Spleen (tissue), 11 donors: ENCODE results near the gene HRH1. TPM values are rescaled to one million over a fixed set of nuclear protein-coding genes. Genes with fewer than 3 reads are reported as not detected.
"Not testable (repeated sequence)": the region's sequence is repeated elsewhere in the genome, so short reads cannot be mapped to it uniquely, and the experiment has no call there.

ENCODE experiments used
- DNase-seq: peaks from one replicate; pipeline ENCODE4 v3.0.0-alpha.2; 2020
- H3K27ac ChIP-seq, 8 donors: fragments of 200-600 bp; sonication (generic) in 7 of 8; 1 replicate in 4 of 8; 2 replicates in 4 of 8; pipeline versions ENCODE4 v1.5.0 to v1.8.0; 2016 to 2021; ENCODE audit warnings: inconsistent platforms in 4 of 8, mild to moderate bottlenecking in 4 of 8, moderate library complexity in 1 of 8
- H3K27me3 ChIP-seq, 7 donors: fragments of 200-600 bp; sonication (generic) in 6 of 7; replicated peaks in 1 of 7; 1 replicate in 4 of 7; 2 replicates in 3 of 7; pipeline versions ENCODE4 v1.5.0 to v1.8.0; 2016 to 2021; ENCODE audit warnings: inconsistent platforms in 3 of 7, mild to moderate bottlenecking in 1 of 7
- H3K36me3 ChIP-seq, 6 donors: fragments of 200-600 bp; sonication (generic) in 5 of 6; 1 replicate in 4 of 6; 2 replicates in 2 of 6; pipeline versions ENCODE4 v1.5.0 to v1.8.0; 2016 to 2021; ENCODE audit warnings: inconsistent platforms in 2 of 6
- H3K4me1 ChIP-seq, 6 donors: fragments of 200-600 bp; sonication (generic) in 5 of 6; 1 replicate in 3 of 6; 2 replicates in 3 of 6; pipeline versions ENCODE4 v1.5.0 to v1.8.0; 2016 to 2021; ENCODE audit warnings: inconsistent platforms in 3 of 6
- H3K4me3 ChIP-seq, 8 donors: fragments of 200-600 bp; sonication (generic) in 7 of 8; 1 replicate in 4 of 8; 2 replicates in 4 of 8; pipeline versions ENCODE4 v1.5.0 to v1.8.0; 2016 to 2021; ENCODE audit warnings: inconsistent platforms in 4 of 8, mild to moderate bottlenecking in 4 of 8, moderate library complexity in 2 of 8
- H3K9me3 ChIP-seq, 8 donors: fragments of 200-600 bp; sonication (generic) in 7 of 8; 1 replicate in 4 of 8; 2 replicates in 4 of 8; pipeline versions ENCODE4 v1.5.0 to v1.8.0; 2016 to 2021; ENCODE audit warnings: inconsistent platforms in 4 of 8
- POLR2A ChIP-seq, 3 donors: fragments of 450-650 bp; IDR thresholded peaks; one replicate each; pipeline ENCODE4 v1.5.1; 2017; ENCODE audit warnings: antibody characterized with exemption in 3 of 3, mild to moderate bottlenecking in 1 of 3
- POLR2AphosphoS5 ChIP-seq, 3 donors: sonication (generic); formaldehyde crosslinking; IDR thresholded peaks; one replicate each; pipeline ENCODE4 v1.5.1; 2017; ENCODE audit warnings: antibody characterized with exemption in 3 of 3
- WGBS, 5 donors: extraction: QIAGEN DNeasy Blood & Tissue Kit in 3 of 5; methylation state at CpG; one replicate each; pipeline versions ENCODE4 v1.1.5 to v1.1.7; 2013 to 2018; 5-methylcytosine and 5-hydroxymethylcytosine counted together
- intact Hi-C: fragments of 100-400 bp; cut with DNase I; formaldehyde crosslinking; loops from one replicate; pipeline ENCODE4 v1.15.0; 2023; ENCODE audit warnings: low total_unique reads
- polyA plus RNA-seq, 3 donors: library from polyadenylated mRNA; stranded (reverse); fragments of 200-250 nt; gene quantifications; one replicate each; pipeline ENCODE4 v1.2.1, GENCODE V29; 2013
- total RNA-seq, 7 donors: library from RNA; depleted of rRNA in 3 of 7; stranded (reverse); fragments of >200 nt in 3 of 7; fragmentation: NEBNext Ultra II Directional in 4 of 7; extraction: Animal tissue kit (Norgen Biotek cat#: 25700) in 4 of 7; gene quantifications; one replicate each; pipeline versions ENCODE4 v1.1.0 to v1.2.1, GENCODE V29; 2016 to 2021
- TF ChIP-seq, protein P1 (sequence below), 11 experiments: fragments of 200-600 bp in 7 of 11; fragments of 450-650 bp in 4 of 11; sonication (generic) in 4 of 11; IDR thresholded peaks in 8 of 11; conservative IDR thresholded peaks in 3 of 11; 1 replicate in 7 of 11; 2 replicates in 4 of 11; pipeline versions ENCODE4 v1.4.0 to v1.8.0; 2016 to 2021; ENCODE audit warnings: antibody characterized with exemption in 11 of 11, inconsistent platforms in 4 of 11, mild to moderate bottlenecking in 1 of 11
- donor health status: healthy with polysubstance abuse.
- donor health status: DM: no; HTN: no; CAD: no; lungs with moderate emphysema.
- donor health status: DM: no; HTN: no; CAD: no.
- donor health status: Bipolar disorder and iron deficiency.
- donor health status: healthy.
- donor health status: DM: no; HTN: no; CAD: no.
- donor health status: DM: yes; HTN: yes; CAD: no.

Gene HRH1
- total and polyA plus RNA-seq, 10 donors, result 0.15 to 4.4 (median 1.8) TPM

DNA sequence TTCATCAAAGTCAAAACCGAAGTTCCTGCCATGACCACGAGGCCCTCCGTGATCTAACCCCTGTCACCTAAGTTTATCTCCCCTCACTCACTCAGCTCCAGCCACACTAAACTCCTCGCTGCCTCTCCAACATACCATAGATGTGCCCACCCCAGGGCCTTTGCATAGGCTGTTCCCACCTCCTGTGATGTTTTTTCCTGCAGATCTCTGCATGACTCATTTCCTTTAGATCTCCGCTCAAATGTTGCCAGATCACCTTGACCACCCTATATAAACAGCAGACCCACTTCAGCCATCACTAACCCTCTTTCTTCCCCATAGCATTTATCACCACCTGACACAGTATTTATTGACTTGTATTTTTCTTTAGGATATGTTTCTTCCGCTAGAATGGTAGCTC is 58.5 kb downstream of the HRH1 start:
- TF ChIP-seq, protein P1, sequence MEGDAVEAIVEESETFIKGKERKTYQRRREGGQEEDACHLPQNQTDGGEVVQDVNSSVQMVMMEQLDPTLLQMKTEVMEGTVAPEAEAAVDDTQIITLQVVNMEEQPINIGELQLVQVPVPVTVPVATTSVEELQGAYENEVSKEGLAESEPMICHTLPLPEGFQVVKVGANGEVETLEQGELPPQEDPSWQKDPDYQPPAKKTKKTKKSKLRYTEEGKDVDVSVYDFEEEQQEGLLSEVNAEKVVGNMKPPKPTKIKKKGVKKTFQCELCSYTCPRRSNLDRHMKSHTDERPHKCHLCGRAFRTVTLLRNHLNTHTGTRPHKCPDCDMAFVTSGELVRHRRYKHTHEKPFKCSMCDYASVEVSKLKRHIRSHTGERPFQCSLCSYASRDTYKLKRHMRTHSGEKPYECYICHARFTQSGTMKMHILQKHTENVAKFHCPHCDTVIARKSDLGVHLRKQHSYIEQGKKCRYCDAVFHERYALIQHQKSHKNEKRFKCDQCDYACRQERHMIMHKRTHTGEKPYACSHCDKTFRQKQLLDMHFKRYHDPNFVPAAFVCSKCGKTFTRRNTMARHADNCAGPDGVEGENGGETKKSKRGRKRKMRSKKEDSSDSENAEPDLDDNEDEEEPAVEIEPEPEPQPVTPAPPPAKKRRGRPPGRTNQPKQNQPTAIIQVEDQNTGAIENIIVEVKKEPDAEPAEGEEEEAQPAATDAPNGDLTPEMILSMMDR (IDR thresholded peaks at IDR 0.05 in 8 of 11, conservative IDR thresholded peaks at IDR 0.05 in 3 of 11), result no peak
- TF ChIP-seq POLR2AphosphoS5 (IDR thresholded peaks at IDR 0.05) (no peak), POLR2A (IDR thresholded peaks at IDR 0.05) (no peak)
- 78 to 92% (median 84%) methylated on average over 6 of the region's 6 CpGs for WGBS, 5 donors
- DNase-seq, result no peak
- Histone ChIP-seq H3K27ac (no peak overlapping the region), H3K27me3 (no peaks in the 10 kb centered on the region), H3K4me1 (no peaks in the 10 kb centered on the region), H3K4me3 (no peak overlapping the region), H3K9me3 (no peaks in the 10 kb centered on the region), H3K36me3 (peaks cover 0 to 19% (median 0%) of the 10 kb centered on the region in 6 donors)
- intact Hi-C loops, result no loop called here

DNA sequence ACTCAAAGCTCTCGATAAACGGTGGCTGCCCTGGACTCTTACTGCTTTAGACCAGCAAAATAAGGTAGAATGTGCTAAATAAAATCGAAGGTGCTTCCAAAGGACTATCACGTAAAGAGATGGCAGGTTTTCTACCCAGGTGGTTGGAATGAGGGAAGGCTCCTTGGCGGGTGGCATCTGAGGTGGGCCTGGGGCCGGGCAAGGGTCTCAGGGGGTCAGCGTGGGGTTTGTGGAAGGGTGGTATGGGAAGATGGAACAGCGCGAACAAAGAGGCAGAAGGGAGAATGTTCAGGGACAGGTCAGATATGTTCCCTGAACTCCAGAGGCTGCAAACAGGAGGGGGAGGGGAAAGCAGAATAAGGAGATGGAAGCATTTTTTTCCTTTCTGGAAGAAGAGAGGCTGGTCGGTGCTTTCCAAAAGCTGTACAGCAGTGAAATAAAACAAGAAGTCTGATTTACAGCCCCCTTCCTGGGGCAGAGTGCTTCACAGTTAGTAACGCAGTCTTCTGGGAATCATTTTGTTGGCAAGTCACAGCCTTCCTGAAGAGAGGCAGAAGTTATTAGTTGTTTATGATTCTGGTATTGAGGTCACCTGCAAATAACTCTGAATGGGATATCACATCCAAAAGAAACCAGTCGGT is 59.6 kb downstream of the HRH1 start:
- no peak for DNase-seq
- no peak overlapping the region for H3K27ac ChIP-seq
- H3K27me3 ChIP-seq, result no peaks in the 10 kb centered on the region
- H3K9me3 ChIP-seq, result no peaks in the 10 kb centered on the region
- no peak for TF ChIP-seq POLR2AphosphoS5 (IDR thresholded peaks at IDR 0.05)
- no peak overlapping the region for H3K4me3 ChIP-seq
- WGBS, 5 donors, result 79 to 82% (median 81%) methylated on average over 12 of the region's 12 CpGs
- intact Hi-C loops, result no loop called here
- H3K36me3 ChIP-seq, result peaks cover 0 to 17% (median 0%) of the 10 kb centered on the region in 6 donors
- H3K4me1 ChIP-seq, result no peaks in the 10 kb centered on the region

DNA sequence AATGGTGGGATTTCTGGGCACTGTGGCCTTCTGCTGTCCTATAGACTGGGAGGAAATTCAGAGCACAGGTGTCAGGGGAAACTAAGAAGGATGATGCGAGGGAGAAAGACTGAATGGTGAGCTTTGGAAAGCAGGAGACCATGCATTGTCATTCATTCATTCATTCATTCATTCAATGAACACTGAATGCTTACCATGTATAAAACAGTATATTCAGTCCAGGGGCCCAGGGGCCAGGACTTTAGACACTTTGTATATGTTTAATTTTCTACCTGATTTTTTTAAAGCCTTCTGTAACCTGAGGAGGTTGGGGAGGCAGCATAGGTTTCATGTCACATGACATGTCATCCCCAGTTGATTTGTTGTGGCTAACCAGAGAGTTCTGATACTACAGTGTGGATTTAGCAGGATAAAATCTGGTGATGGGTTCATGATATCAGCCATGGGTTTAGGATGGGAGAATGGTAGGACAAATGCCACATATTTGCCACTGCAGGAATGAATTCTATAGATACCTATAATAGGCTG is 60.2 kb downstream of the HRH1 start:
- no peak overlapping the region for H3K27ac ChIP-seq
- H3K4me3 ChIP-seq, result no peak overlapping the region
- TF ChIP-seq, protein P1 (IDR thresholded peaks at IDR 0.05 in 8 of 11, conservative IDR thresholded peaks at IDR 0.05 in 3 of 11), result no peak
- TF ChIP-seq POLR2A (IDR thresholded peaks at IDR 0.05) (no peak), POLR2AphosphoS5 (IDR thresholded peaks at IDR 0.05) (no peak)
- H3K9me3 ChIP-seq, result no peaks in the 10 kb centered on the region
- H3K36me3 ChIP-seq, result peaks cover 0 to 12% (median 0%) of the 10 kb centered on the region in 6 donors
- H3K4me1 ChIP-seq, result peaks cover 0 to 2% (median 0%) of the 10 kb centered on the region in 6 donors
- intact Hi-C loops, result no loop called here
- H3K27me3 ChIP-seq, result no peaks in the 10 kb centered on the region
- WGBS, 5 donors, result 75 to 95% (median 85%) methylated on average over 1 of the region's 1 CpG
- no peak for DNase-seq

DNA sequence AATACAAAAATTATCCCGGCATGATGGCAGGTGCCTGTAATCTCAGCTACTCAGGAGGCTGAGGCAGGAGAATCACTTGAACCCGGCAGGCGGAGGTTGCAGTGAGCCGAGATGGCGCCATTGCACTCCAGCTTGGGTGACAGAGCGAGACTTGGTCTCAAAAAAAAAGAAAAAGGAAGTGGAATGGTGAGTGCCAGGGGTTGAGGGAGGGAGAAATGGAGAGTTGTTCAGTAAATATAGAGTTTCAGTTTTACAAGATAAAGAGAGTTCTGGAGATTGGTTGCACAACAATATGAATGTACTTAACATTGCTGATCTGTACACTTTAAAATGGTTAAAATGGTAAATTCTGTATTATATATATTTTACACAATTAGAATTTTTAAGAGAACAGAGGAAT is 63.1 kb downstream of the HRH1 start:
- WGBS, 5 donors, result 60 to 81% (median 69%) methylated on average over 6 of the region's 6 CpGs
- Histone ChIP-seq H3K27ac (peak overlapping the region in 3 of 8 donors; percentile 30 to 53 (median 49)), H3K4me1 (peaks cover 0 to 14% (median 0%) of the 10 kb centered on the region in 6 donors)
- H3K4me3 ChIP-seq, H3K36me3 ChIP-seq, intact Hi-C loops, DNase-seq, H3K27me3 ChIP-seq, H3K9me3 ChIP-seq: not testable (repeated sequence)

DNA sequence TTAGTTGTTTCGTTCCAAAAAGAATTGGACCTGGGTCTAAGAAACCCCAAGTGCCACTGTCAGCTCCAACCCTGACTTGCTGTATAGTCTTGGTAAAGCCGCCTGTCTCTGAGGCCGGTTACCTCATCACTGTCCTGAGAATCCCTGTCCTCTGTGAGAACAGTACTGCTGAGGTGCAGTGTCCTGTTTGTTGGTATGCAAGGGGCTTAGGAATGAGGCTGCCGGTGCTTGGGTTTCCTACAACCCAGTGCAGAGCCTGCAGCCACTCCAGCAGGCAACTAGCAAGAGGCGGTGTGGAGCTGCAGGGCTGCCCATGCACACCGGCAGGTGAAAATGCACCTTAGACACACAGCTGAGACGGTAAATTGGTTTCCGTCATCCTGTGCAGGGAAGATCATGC is 65.9 kb downstream of the HRH1 start:
- no peak overlapping the region for H3K4me3 ChIP-seq
- no peaks in the 10 kb centered on the region for H3K9me3 ChIP-seq
- intact Hi-C loops, result no loop called here
- no peaks in the 10 kb centered on the region for H3K36me3 ChIP-seq
- 85 to 94% (median 88%) methylated on average over 7 to 8 of the region's 8 CpGs for WGBS, 5 donors
- TF ChIP-seq POLR2AphosphoS5 (IDR thresholded peaks at IDR 0.05) (no peak), POLR2A (IDR thresholded peaks at IDR 0.05) (no peak)
- TF ChIP-seq, protein P1 (IDR thresholded peaks at IDR 0.05 in 8 of 11, conservative IDR thresholded peaks at IDR 0.05 in 3 of 11), result no peak
- peaks cover 0 to 34% (median 2%) of the 10 kb centered on the region in 6 donors for H3K4me1 ChIP-seq
- no peaks in the 10 kb centered on the region for H3K27me3 ChIP-seq
- no peak for DNase-seq
- no peak overlapping the region for H3K27ac ChIP-seq
